GM19023 (cell line): Measurements from ENCODE around the gene FNDC3B.

Experiments used
- ATAC-seq: cut with Tn5 transposase; IDR thresholded peaks from one replicate; pipeline ENCODE4 v1.9.1; 2021; ENCODE audit warnings: mild to moderate bottlenecking, moderate library complexity; ENCODE audit not compliant: unreplicated experiment

The FNDC3B gene

DNA sequence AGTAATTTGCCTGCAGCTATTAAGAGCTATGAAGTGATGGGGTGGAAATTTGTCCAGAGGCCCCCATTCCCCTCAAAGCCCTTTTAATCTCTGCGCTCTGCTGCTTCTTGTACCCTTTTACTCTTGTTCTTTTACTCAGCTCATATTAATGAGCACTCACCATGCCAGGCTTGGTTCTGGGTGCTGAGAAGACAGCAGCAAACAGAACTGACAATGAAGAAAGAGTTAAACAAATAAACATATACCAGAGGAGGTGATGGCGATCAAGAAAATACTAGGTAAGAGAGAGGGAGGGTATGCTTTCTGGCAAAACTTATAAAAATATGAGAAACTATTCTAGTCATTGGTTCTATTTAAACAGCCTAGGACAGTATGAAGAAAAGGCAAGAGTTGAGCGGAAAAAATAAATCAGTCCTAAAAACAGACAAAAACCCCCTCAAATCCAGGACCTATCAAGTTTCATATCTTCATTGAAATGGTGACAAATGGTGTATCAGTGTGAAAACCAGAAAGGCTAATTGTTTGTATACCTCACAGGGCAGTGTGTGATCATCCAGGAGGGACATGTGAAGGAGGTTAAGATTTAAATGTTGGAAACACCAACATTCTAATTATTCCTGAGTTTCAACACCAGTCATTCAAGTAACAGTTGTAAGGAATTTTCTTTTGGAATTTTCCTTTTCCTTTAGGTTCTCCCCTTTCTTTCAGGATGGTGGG is 144.9 kb downstream of the FNDC3B start:
- no peak for ATAC-seq

GRCh38 chr3:172185907-172186306 is 146.5 kb downstream of the FNDC3B start:
- no peak for ATAC-seq

- ATAC-seq, result no peak
Observed at GRCh38 chr3:172186607-172187006, 147.2 kb downstream of the FNDC3B start.

- no peak for ATAC-seq
Observed at GRCh38 chr3:172187511-172187910, 148.1 kb downstream of the FNDC3B start.

- ATAC-seq, result no peak
Observed at GRCh38 chr3:172188511-172188910, 149.1 kb downstream of the FNDC3B start.

DNA sequence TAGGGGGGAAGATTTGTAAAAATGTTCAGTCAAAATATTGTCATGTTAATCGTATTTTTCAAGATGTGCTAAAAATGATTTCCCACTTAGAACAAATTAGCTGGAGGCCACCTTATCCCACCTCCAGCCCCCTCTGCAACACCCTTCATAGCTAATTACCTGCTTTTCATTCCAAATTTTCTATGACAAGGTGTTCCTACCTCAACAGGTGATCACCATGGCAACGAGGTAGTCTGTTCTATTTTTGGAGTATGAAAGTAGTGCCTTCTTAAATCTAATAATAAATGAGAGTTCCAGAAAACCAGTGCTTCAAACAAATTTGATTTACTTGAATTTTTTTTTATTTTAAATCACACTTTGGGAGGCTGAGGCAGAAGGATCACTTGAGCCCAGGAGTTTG is 149.8 kb downstream of the FNDC3B start:
- no peak for ATAC-seq

DNA sequence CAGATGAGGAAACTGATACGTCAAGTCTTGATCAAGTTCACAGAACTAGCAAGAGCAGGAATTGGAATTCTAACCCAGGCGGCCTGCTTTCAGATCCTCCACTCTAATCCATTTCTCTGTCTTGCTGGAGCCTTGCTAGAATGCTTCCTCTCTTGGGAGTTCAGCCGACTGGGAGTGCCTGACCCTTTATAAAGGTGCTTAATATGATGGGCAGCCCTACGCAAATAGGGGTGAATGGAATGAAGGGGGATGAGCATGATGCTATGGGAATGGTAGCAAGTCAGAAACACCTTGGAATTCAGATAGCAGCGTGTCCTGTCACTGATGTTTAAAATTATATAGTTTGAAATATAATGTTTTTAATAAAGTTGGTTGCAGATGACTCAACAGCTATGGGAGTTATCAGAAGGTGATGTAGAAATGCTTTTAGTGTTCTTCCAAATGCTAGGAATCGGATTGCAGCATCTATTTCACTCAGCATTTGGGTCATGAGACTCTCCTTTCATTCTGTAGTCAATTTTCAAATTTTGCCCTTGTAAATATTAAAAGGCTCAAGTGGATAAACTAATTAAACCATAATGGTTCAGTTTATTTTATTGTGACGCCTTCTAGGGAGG is 150.7 kb downstream of the FNDC3B start:
- ATAC-seq, result no peak

GRCh38 chr3:172190980-172191379 is 151.6 kb downstream of the FNDC3B start:
- ATAC-seq, result no peak

- ATAC-seq, result no peak
Observed at GRCh38 chr3:172191629-172192028, 152.3 kb downstream of the FNDC3B start.

DNA sequence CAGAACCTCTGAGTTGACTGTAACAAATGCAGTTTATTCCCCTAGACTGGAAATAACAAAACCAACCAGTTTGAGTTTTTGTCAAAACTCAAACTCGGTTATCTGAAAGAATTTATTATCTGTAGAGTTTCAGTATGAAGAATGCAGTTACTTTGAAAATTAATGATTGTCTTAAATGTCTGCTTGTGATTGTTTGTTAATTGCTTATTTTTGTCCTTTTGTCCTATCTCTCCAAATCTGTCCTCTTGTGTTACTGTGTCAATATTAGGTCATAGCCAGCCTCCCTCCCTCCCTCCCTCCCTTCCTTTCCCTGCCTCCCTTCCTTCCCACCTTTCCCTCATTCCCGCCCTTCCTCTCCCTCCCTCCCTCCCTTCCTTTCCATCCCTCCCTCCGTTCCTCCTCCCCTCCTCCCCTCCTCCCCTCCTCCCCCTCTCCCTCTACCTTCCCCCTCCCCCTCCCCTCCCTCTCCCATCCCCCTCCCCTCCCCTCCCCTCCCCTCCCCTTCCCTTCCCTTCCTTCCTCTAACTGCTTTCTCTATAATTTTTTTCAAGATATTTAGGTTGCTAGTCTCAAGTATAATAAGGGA is 153.5 kb downstream of the FNDC3B start:
- no peak for ATAC-seq

DNA sequence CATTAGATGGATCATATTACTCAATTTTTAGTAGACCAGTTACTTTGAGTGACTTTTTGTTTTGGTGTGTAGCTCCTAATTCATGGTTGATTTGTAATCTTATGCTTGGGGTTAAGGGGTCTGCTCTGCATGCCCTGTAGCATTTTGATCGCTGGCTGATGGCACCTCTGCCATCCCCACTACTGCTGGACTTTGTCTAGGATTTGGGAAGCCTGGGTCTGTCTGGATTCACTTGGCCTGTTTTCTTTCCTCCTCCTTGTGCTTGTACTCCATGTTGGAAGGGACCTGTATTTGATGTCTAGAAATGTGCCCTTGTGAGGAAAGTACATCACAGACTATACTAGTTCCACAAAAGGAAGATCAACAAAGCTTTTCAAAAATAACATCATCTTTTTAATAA is 154.1 kb downstream of the FNDC3B start:
- ATAC-seq, result no peak

GRCh38 chr3:172194702-172195406 is 155.5 kb downstream of the FNDC3B start:
- no peak for ATAC-seq

GRCh38 chr3:172195407-172195754 is 156.0 kb downstream of the FNDC3B start:
- ATAC-seq, result no peak

DNA sequence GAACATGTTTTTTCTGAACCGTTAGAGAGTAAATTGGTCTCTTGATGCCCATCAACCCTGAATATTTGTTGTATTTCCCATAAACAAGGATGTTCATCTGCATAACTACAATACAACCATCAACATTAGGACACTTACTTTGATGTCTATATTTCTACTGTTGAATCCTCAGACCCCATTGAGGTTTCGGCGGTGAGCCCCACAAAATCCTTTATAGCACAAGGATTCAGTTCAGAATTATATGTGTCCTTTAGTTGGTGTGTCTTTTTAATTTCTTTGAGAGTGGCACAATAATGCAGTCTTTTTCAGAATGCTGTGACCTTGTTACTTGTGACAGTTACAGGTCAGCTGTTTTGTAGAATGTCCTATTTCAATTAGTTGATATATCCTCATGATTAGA is 158.0 kb downstream of the FNDC3B start:
- no peak for ATAC-seq

DNA sequence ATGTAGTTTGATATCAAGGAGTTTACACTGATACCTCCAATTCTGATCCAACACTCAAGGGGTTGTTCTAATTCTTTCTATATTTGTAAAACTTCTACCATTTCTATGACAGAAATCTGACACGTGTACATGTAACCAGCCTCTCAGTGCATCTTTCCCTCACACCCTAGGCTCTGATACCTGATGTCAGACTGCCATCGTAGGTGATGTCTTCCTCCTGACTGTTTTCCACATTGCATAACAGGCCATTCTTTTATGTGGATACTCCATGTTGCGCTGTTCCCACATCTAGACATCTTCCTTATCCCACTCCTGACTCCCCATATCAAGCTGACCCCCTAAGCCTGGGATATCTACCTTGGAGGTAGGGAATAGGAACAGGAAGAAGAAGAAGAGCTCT is 159.1 kb downstream of the FNDC3B start:
- no peak for ATAC-seq

DNA sequence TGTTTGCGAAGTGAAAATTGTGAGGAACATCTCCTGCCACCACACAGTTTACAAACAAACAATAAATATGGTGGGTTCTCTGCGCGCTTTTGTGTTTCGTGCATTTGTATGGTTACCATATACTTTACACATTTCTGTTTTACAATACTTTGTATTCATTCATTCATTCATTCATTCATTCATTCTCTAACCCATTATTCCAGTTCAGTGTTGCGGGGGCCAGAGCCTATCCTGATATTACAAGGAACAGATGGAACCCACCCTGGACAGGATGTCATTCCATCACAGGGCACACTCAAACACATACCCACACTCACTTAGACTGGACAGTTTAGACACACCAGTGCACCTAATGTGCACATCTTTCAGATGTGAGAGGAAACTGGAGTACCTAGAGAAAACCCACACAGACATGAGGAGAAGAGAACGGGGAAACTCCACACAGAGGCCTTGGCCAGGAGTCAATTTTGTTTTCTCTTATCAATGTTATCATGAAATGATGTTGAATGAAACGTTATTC is 160.5 kb downstream of the FNDC3B start:
- ATAC-seq, result no peak

DNA sequence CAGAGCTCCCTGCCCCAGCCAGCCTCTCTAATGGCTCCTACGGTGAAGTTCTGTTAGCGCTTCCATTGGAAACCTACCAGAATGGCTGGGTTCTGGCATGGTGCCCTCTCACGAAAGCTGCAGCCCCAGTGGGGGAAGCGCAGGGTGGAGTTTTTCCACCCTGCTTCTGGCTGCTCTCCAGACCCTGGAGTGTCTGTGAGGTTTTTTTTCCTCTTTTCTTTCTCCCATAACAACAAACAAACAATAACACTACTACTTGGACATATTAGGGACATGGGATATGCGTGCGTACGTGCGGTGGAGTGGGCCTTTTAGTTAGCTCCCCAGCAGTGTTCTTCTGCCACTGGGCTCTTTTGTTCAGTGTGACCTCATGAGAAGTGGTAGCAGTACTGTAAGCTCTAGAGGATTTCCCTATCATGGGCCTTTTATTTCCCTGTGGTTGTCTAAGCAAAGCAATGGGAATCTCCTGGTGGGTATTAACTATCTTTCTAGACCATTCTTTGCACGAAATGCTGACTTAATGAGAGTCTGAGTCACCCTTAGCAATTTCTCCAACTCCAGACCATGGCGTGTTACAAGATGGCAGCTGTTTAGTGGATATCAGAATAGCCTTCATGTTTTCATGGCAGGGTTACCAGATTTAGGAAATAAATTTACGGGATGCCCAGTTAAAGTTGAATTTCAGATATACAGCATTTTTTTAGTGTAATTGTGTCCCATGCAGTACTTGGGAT is 161.9 kb downstream of the FNDC3B start:
- ATAC-seq, result no peak

GRCh38 chr3:172201870-172202236 is 162.5 kb downstream of the FNDC3B start:
- ATAC-seq, result no peak

DNA sequence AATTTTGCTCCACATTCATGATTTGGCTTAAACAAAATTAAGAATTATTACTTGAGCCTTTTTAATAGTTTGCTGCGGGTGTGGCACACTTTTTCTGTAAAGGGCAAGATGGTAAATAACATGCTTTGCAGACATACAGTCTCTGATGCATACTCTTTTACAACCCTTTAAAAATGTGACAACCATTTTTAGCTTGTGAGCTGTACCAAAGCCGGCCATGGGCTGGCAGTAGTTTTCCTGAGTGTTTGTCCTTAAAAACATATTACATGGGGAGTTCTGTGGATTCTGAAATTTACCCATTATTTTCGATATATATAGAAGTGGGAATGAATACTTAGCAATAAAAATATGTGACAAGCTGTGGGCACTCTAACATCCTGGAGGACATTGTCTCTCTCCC is 163.4 kb downstream of the FNDC3B start:
- ATAC-seq, result no peak

DNA sequence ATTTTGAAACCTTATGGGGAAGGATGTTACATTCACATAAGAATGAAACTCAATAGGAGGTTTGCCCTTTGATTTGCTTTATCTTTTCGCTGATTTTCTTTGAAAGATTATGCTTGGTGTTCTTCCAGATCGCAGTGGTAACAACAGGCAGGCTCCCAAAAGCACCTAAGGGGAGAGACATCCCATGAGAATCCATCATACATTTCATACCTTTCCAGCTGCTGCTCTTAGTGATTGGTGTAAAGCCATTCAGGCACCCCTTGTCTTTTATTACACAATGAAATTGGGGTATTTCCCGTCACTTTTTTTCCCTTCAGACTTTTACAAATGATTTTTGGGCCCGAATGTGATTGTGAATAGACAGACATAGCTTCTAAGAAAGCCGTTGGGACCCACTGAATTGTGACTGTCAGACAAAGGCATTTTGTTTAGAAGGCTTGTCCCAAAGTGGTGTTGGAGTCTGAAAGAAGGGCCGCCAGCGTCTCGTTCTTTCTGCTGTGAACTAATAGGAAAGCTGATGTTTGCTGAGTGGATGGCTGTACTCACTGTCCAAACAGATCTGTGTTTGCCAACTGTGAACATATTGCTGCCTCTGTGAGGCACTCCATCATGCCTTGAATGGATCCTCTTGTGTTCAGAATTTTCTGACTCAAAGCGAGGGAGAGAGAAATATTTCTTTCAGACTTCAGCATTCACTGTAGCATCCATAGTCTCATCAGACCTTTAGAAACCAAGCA is 164.3 kb downstream of the FNDC3B start:
- no peak for ATAC-seq
